ENCODE results near the gene NFATC2IP.

DNA sequence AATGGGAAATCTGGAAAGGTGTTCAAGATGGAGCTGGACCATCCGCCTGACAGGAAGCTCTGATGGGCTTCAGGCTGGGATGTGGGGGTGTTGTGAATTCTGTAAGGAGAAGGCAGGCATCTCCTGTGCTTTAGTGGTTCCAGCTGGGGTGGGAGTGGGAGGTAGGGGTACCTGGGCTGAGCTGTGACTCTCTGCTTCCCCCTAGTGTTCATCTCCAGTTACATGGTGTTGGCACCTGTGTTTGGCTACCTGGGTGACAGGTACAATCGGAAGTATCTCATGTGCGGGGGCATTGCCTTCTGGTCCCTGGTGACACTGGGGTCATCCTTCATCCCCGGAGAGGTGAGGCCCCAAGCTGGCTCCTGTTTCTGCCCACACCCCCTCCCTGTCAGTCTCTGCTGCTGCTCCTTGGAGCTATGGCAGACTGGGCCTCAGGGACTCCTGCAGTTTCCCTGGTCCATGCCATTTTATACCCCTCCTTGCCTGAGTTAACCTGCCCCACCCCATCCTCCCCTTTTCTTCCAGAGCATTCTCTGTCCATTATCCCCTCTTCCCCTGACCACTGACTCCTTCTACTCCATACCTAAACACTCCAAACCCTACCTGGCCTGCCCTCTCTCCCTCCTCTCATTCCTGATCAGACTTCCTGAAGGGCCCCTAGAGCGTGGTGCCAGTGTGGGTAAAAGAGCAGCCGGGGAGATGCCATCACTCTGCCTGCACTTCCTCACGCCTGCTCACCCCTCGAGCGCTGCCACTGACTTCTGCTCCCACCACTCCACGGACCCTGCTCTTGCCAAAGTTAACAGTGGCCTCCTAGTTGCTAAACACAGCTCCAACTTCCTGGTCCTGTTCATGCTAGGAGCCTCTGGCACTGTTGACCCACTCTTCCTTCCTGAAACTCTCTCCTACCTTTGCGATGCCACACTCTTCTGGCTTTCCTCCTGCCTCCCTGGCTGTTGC lies 27.2 kb downstream of the NFATC2IP start:
- no peak for TF ChIP-seq POLR2A (IDR thresholded peaks at IDR 0.05; ENCODE audit: low read depth, low read length)
- TF ChIP-seq POLR2AphosphoS5 (IDR thresholded peaks at IDR 0.05; ENCODE audit: low read depth, low read length): no peak
